ENCODE results near the gene CDR2. TPM values are rescaled to one million over a fixed set of nuclear protein-coding genes. Genes with fewer than 3 reads are reported as not detected.

The CDR2 gene
- total RNA-seq, 1 donor from 2014 or later = 28.0 TPM

DNA sequence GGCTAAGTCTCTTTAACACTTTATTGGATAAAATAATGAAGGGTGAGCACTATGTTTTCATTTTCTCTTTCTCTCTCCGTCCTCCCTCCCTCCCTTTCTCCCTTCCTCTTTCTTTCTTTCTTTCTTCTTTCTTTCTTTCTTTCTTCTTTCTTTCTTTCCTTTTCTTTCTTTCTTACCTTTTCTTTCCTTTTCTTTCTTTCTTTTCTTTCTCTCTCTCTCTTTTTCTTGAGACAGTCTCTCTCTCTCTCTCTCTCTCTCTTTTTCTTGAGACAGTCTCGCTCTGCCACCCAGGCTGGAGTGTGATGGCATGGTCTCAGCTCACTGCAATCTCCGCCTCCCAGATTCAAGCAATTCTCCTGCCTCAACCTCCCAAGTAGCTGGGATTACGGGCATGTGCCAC, 21.5 kb upstream of the CDR2 start:
- no peaks in the 10 kb centered on the region for H3K36me3 Mint-ChIP-seq
- Histone ChIP-seq H3K27me3 (no peaks in the 10 kb centered on the region), H3K9ac (no peak overlapping the region), H3K4me3 (no peak overlapping the region), H3K27ac (no peak overlapping the region), H4K20me1 (ENCODE audit: low read depth) (no peaks in the 10 kb centered on the region), H2AFZ (replicated peaks) (no peak overlapping the region), H3K4me1 (no peaks in the 10 kb centered on the region), H3K9me3 (ENCODE audit: low read depth) (no peaks in the 10 kb centered on the region), H3F3A (ENCODE audit: low read depth) (no peaks in the 10 kb centered on the region), H3K79me2 (ENCODE audit: low read depth) (no peaks in the 10 kb centered on the region), H3K36me3 (no peaks in the 10 kb centered on the region), H3K4me2 (no peak overlapping the region)
- no peak for DNase-seq (ENCODE audit: low spot score)
- no peaks in the 10 kb centered on the region for H3K4me1 Mint-ChIP-seq
- no peaks in the 10 kb centered on the region for H3K27me3 Mint-ChIP-seq (ENCODE audit: insufficient read depth, low read depth)
- H3K4me3 Mint-ChIP-seq = no peak overlapping the region
- H3K27ac Mint-ChIP-seq = no peak overlapping the region
- H3K9me3 Mint-ChIP-seq = no peaks in the 10 kb centered on the region
- TF ChIP-seq EZH2 (IDR thresholded peaks at IDR 0.05) (no peak), EZH2phosphoT487 (IDR thresholded peaks at IDR 0.05) (no peak)
- TF ChIP-seq, protein P1, sequence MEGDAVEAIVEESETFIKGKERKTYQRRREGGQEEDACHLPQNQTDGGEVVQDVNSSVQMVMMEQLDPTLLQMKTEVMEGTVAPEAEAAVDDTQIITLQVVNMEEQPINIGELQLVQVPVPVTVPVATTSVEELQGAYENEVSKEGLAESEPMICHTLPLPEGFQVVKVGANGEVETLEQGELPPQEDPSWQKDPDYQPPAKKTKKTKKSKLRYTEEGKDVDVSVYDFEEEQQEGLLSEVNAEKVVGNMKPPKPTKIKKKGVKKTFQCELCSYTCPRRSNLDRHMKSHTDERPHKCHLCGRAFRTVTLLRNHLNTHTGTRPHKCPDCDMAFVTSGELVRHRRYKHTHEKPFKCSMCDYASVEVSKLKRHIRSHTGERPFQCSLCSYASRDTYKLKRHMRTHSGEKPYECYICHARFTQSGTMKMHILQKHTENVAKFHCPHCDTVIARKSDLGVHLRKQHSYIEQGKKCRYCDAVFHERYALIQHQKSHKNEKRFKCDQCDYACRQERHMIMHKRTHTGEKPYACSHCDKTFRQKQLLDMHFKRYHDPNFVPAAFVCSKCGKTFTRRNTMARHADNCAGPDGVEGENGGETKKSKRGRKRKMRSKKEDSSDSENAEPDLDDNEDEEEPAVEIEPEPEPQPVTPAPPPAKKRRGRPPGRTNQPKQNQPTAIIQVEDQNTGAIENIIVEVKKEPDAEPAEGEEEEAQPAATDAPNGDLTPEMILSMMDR (IDR thresholded peaks at IDR 0.05) = no peak

DNA sequence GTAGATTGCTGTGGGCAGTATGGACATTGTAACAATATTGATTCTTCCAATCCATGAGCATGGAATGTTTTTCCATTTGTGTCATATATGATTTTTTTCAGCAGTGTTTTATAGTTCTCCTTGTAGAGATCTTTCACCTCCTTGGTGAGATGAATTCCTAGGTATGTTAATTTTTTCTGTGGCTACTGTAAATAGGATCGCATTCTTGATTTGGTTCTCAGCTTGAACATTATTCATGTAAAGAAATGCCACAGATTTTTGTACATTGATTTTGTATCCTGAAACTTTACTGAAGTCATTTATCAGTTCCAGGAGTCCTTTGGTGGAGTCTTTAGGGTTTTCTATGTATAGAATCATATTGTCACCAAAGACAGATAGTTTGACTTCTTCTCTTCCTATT, 19.7 kb upstream of the CDR2 start:
- Histone ChIP-seq H3K79me2 (ENCODE audit: low read depth) (no peaks in the 10 kb centered on the region), H3K9me3 (ENCODE audit: low read depth) (no peaks in the 10 kb centered on the region), H3F3A (ENCODE audit: low read depth) (no peaks in the 10 kb centered on the region), H3K27me3 (no peaks in the 10 kb centered on the region), H3K4me2 (no peak overlapping the region), H2AFZ (replicated peaks) (no peak overlapping the region), H3K27ac (no peak overlapping the region), H3K9ac (no peak overlapping the region), H4K20me1 (ENCODE audit: low read depth) (no peaks in the 10 kb centered on the region), H3K4me3 (no peak overlapping the region), H3K36me3 (no peaks in the 10 kb centered on the region), H3K4me1 (no peaks in the 10 kb centered on the region)
- Mint-ChIP-seq H3K27ac (no peak overlapping the region), H3K36me3 (no peaks in the 10 kb centered on the region), H3K4me3 (no peak overlapping the region), H3K9me3 (no peaks in the 10 kb centered on the region), H3K4me1 (no peaks in the 10 kb centered on the region), H3K27me3 (ENCODE audit: insufficient read depth, low read depth) (no peaks in the 10 kb centered on the region)
- TF ChIP-seq EZH2phosphoT487 (IDR thresholded peaks at IDR 0.05) (no peak), EZH2 (IDR thresholded peaks at IDR 0.05) (no peak)
- TF ChIP-seq, protein P1 (IDR thresholded peaks at IDR 0.05) = no peak
- DNase-seq (ENCODE audit: low spot score) = no peak

DNA sequence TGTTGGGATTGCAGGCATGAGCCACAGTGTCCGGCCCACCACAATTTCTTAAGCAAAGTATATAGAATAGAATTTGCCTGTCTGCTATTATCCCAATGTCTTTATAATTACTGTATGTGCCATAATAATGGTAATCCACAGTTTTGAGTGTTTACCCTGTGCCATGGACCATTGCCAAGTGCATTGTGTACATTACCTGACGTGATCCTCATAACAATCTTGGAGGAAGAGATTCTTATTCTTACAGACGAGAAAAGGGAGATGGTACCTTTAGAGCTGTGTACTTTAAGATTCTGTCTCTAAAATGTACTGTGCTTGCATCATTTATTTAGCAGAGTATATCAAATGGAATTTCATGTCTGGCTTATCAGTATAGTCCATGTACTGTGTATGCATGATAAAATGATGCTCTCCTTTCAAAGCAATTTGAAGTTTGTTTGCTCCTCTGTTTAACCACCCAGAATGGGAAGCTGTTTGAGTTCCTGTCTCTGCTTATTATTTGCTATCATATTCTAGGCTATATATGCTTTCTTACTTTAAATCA, 13.8 kb upstream of the CDR2 start:
- Histone ChIP-seq H3K9me3 (ENCODE audit: low read depth) (no peaks in the 10 kb centered on the region), H3K4me2 (no peak overlapping the region), H3K4me3 (no peak overlapping the region), H4K20me1 (ENCODE audit: low read depth) (no peaks in the 10 kb centered on the region), H3K9ac (no peak overlapping the region), H3K27ac (no peak overlapping the region), H3K4me1 (no peaks in the 10 kb centered on the region), H2AFZ (replicated peaks) (no peak overlapping the region), H3K27me3 (no peaks in the 10 kb centered on the region), H3K36me3 (no peaks in the 10 kb centered on the region), H3F3A (ENCODE audit: low read depth) (no peaks in the 10 kb centered on the region), H3K79me2 (ENCODE audit: low read depth) (no peaks in the 10 kb centered on the region)
- TF ChIP-seq EZH2phosphoT487 (IDR thresholded peaks at IDR 0.05) (no peak), EZH2 (IDR thresholded peaks at IDR 0.05) (no peak)
- TF ChIP-seq, protein P1 (IDR thresholded peaks at IDR 0.05) = no peak
- Mint-ChIP-seq H3K27me3 (ENCODE audit: insufficient read depth, low read depth) (no peaks in the 10 kb centered on the region), H3K9me3 (no peaks in the 10 kb centered on the region), H3K36me3 (no peaks in the 10 kb centered on the region), H3K27ac (no peak overlapping the region), H3K4me1 (no peaks in the 10 kb centered on the region), H3K4me3 (no peak overlapping the region)
- no peak for DNase-seq (ENCODE audit: low spot score)

Data from neural progenitor cell (in vitro differentiated cells).